ENCODE data around the gene CNEP1R1. TPM values are rescaled to one million over a fixed set of nuclear protein-coding genes. Genes with fewer than 3 reads are reported as not detected.

CNEP1R1 gene, protein sequence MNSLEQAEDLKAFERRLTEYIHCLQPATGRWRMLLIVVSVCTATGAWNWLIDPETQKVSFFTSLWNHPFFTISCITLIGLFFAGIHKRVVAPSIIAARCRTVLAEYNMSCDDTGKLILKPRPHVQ
- 23.4 and 26.1 TPM in 2 replicates for total RNA-seq

DNA sequence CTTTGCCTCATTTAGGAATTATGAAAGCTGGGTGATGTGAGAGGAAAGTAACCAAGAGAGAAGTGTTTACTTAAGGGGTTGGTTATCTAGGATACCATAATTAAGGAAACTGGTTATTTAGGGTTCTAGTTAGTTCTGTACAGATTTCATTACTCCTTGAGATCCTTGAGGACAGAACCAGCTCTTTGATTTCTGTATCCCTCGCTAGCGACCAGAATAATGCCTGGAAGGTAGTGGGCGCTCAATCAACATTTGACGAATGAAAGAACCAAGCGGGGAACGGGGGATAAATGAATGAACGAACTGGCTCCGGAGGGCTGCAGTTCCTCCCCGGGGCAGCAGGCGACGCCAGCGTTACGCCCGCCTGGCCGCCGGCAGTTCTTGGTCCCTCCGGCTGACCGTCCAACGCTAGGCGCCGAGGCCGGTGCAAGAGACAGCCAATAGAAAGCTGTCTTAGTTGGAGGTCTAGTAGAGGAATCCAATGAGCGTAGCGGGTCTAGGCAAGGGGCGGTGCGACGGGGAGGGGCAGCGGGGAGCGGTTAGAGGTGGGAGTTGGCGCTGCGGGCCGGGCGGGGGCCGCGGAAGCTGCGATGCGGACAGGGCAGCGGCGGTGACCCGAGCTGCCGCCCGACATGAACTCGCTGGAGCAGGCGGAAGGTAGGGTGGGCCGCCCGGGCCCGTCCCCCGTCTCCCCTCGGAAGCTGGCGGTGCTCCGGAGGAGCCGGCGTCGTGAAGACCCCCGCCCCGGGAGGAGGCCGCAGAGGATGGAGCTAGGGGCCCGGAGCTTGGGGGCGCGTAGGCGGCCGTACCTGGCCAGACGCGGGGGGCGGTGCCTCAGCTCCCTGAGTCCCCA, at the start of gene CNEP1R1:
CNEP1R1 (plus strand) TSS at position 542 of the 853 bp plus-strand sequence; CDS start at position 633, 91 bp downstream.
- H3K36me3 Mint-ChIP-seq (ENCODE audit: low read depth) = peaks cover 13% of the 10 kb centered on the region
- H3K4me3 Mint-ChIP-seq (ENCODE audit: low read depth) = peak within 1 kb of the TSS; percentile 95
- intact Hi-C loops (cut with micrococcal nuclease) = loop anchor here (1.0 to 10.0 kb wide), 6 partner anchors 40 to 781 kb away; partner anchors contain the start of genes CYLD and HEATR3
- DNase-seq (ENCODE audit: low spot score) = peak; percentile 93
- peaks cover 4% of the 10 kb centered on the region for H3K27me3 Mint-ChIP-seq (ENCODE audit: low read depth)
- H3K27ac Mint-ChIP-seq = peak within 1 kb of the TSS; percentile 84
- H3K4me1 Mint-ChIP-seq (ENCODE audit: low read depth) = peaks cover 18% of the 10 kb centered on the region
- H3K9me3 Mint-ChIP-seq = no peaks in the 10 kb centered on the region

DNA sequence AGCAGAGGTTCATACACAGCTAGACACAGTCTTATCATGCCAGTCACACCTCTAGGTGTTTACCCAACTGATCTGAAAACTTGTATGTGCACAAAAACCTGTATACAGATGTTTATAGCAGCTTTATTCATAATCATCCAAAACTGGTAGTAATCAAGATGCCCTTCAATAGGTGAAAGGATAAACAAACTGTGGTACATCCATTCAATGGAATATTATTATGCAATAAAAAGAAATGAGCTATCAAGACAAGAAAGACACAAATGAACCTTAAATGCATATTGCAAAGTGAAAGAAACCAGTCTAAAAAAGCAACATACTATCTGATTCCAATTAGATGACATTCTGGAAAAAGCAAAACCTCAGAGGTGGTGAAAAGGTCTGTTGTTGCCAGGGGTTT, 47.6 kb upstream of the CNEP1R1 start:
- Mint-ChIP-seq H3K4me1 (ENCODE audit: low read depth) (no peaks in the 10 kb centered on the region), H3K27me3 (ENCODE audit: low read depth) (no peaks in the 10 kb centered on the region), H3K9me3 (no peaks in the 10 kb centered on the region), H3K36me3 (ENCODE audit: low read depth) (no peaks in the 10 kb centered on the region), H3K4me3 (ENCODE audit: low read depth) (no peak overlapping the region), H3K27ac (no peak overlapping the region)
- intact Hi-C loops (cut with micrococcal nuclease) = no loop called here
- DNase-seq (ENCODE audit: low spot score) = no peak

DNA sequence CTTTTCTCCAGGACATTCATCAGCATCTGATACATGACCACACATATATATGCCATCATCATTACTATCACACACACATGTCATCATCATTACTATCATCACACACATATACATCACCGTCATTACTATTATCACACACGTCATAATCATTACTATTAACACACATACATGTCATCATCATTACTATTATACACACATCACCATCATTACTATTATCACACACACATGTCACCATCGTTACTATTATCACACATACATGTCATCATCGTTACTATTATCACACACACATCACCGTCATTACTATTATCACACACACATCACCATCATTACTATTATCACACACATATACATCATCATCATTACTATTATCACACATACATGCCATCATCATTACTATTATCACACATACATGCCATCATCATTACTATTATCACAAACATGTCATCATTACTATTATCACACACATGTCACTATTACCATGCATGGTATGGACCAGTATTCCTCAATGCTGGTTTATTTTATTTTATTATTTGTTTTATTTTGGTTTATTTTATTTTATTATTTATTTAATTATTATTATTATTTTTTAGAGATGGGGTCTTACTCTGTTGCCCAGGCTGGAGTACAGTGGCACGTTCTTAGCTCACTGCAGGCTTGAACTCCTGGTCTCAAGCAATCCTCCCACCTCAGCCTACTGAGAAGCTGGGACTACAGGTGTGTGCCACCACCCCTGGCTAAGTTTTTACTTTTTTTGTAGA, 46.3 kb upstream of the CNEP1R1 start:
- H3K36me3 Mint-ChIP-seq (ENCODE audit: low read depth) = no peaks in the 10 kb centered on the region
- DNase-seq (ENCODE audit: low spot score) = no peak
- no peaks in the 10 kb centered on the region for H3K27me3 Mint-ChIP-seq (ENCODE audit: low read depth)
- no peak overlapping the region for H3K27ac Mint-ChIP-seq
- no peaks in the 10 kb centered on the region for H3K9me3 Mint-ChIP-seq
- H3K4me3 Mint-ChIP-seq (ENCODE audit: low read depth) = no peak overlapping the region
- H3K4me1 Mint-ChIP-seq (ENCODE audit: low read depth) = no peaks in the 10 kb centered on the region
- intact Hi-C loops (cut with micrococcal nuclease) = no loop called here

DNA sequence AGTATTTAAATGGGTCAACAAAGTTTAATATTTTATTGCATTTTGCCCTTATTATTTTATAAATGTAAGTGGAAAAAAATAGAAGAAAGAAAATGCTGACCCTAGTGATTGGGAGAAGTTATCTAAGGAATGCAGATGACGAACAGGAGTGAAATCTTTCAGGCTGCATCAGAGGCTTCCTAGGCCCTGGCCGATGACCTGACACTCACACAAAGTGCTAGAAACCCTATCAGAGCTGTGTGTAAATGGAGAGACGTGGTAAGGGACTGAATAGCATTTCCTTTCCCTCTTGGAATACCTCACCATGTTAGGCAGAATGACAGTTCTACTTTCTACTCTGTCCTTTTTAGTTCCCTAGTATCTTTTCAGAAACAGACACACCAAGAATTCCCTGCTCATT, 44.9 kb upstream of the CNEP1R1 start:
- Mint-ChIP-seq H3K27me3 (ENCODE audit: low read depth) (no peaks in the 10 kb centered on the region), H3K4me3 (ENCODE audit: low read depth) (no peak overlapping the region), H3K36me3 (ENCODE audit: low read depth) (no peaks in the 10 kb centered on the region), H3K9me3 (no peaks in the 10 kb centered on the region), H3K4me1 (ENCODE audit: low read depth) (no peaks in the 10 kb centered on the region), H3K27ac (no peak overlapping the region)
- no peak for DNase-seq (ENCODE audit: low spot score)
- intact Hi-C loops (cut with micrococcal nuclease) = no loop called here

DNA sequence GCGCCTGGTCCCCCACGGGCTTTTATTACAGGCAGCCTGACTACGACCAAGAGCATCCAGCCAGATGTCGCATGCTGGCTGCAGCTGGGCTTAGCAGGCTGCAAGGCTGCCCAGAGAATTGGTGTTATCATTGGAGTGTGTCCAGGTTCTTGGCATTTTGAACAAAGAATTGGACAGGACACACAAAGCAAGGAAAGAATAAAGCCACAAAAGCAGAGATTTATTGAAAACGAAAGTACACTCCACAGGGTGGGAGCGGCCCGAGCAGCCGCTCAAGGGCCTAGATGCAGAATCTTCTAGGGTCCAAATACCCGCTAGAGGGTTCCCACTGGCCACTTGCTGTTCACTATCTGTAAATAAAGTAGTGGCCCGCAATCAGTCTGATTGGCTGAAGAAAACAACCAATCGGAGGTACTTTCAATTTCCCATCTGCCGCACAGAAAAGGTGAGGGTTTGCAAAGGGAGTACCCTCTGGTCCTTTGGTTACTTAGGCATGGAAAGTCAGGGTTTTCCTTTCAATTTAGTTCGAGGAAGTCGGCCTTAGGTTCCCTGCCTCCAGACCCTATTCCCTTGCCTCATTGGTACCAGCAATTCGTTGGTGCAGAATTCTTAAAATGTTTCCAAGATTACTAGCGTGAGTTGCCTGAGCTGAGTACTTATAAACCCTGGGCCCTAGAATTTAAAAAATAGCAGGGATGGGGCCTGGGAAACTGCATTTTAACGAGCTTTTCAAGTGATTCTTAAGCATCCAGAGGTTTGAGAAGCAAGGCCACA, 38.5 kb upstream of the CNEP1R1 start:
- no peak overlapping the region for H3K27ac Mint-ChIP-seq
- H3K36me3 Mint-ChIP-seq (ENCODE audit: low read depth) = no peaks in the 10 kb centered on the region
- no peak for DNase-seq (ENCODE audit: low spot score)
- no peaks in the 10 kb centered on the region for H3K9me3 Mint-ChIP-seq
- H3K4me1 Mint-ChIP-seq (ENCODE audit: low read depth) = peaks cover 12% of the 10 kb centered on the region
- H3K27me3 Mint-ChIP-seq (ENCODE audit: low read depth) = no peaks in the 10 kb centered on the region
- no peak overlapping the region for H3K4me3 Mint-ChIP-seq (ENCODE audit: low read depth)
- intact Hi-C loops (cut with micrococcal nuclease) = no loop called here

DNA sequence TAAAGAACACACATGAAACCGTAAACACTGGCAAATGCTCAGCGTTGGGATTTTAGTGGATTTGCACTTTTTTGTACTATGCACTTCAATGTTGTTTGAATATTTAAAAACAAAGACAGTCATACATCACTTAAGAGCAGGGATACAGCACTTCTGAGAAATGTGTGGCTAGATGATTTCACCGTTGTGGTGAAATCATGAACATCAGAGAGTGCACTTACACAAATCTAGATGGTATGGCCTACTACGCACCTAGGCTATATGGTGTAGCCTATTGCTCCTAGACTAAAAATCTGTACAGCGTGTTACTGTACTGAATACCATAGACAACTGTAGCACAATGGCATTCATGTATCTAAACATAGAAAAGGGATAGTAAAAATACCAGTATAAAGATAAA, 37.6 kb upstream of the CNEP1R1 start:
- H3K9me3 Mint-ChIP-seq = no peaks in the 10 kb centered on the region
- H3K27me3 Mint-ChIP-seq (ENCODE audit: low read depth) = no peaks in the 10 kb centered on the region
- no peak overlapping the region for H3K27ac Mint-ChIP-seq
- H3K4me3 Mint-ChIP-seq (ENCODE audit: low read depth) = no peak overlapping the region
- no peaks in the 10 kb centered on the region for H3K36me3 Mint-ChIP-seq (ENCODE audit: low read depth)
- peaks cover 12% of the 10 kb centered on the region for H3K4me1 Mint-ChIP-seq (ENCODE audit: low read depth)
- intact Hi-C loops (cut with micrococcal nuclease) = no loop called here
- DNase-seq (ENCODE audit: low spot score) = no peak

DNA sequence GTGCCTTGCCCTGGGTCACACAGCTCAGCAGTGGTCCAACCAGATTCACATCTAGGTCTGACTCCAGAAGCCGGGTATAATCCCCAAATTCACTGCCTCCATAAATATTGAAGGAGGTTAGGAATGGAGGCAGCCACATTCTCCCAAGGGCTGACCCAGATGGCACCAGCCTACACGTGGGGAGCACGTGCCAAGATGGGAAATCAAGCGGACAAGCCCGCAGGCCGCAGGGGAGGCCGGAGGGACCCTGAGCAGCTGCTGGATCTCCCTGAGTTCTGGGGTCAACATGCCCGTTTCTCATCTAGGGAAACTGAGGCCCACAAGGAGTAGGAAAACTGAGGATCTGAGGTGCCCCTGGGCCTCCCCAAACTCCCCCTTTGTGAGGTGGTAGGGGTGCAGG, 32.2 kb upstream of the CNEP1R1 start:
- Mint-ChIP-seq H3K4me3 (ENCODE audit: low read depth) (no peak overlapping the region), H3K27ac (no peak overlapping the region), H3K36me3 (ENCODE audit: low read depth) (no peaks in the 10 kb centered on the region), H3K9me3 (no peaks in the 10 kb centered on the region), H3K4me1 (ENCODE audit: low read depth) (peaks cover 11% of the 10 kb centered on the region), H3K27me3 (ENCODE audit: low read depth) (peaks cover 9% of the 10 kb centered on the region)
- DNase-seq (ENCODE audit: low spot score) = no peak
- intact Hi-C loops (cut with micrococcal nuclease) = no loop called here

DNA sequence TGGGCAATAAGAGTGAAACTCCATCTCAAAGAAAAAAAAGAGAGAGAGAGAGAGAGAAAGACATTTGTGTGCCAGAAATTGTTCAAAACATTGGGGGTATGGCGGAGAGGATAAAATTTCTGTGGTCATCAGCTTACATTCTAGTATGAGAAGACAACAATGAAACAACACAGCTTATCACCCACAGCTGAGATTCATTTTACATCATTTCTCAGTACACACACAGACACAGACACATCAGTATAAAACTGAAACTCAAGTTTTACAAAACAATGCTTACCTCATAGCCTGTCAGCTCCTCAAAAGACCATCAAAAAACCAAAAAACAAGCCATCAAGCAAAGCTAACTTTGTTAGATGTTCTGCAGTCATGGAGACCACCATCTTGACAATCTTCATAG, 31.4 kb upstream of the CNEP1R1 start:
- no peaks in the 10 kb centered on the region for H3K36me3 Mint-ChIP-seq (ENCODE audit: low read depth)
- no peak for DNase-seq (ENCODE audit: low spot score)
- peak overlapping the region; percentile 20 for H3K27ac Mint-ChIP-seq
- intact Hi-C loops (cut with micrococcal nuclease) = no loop called here
- H3K27me3 Mint-ChIP-seq (ENCODE audit: low read depth) = peaks cover 12% of the 10 kb centered on the region
- H3K9me3 Mint-ChIP-seq = no peaks in the 10 kb centered on the region
- H3K4me1 Mint-ChIP-seq (ENCODE audit: low read depth) = peaks cover 8% of the 10 kb centered on the region
- no peak overlapping the region for H3K4me3 Mint-ChIP-seq (ENCODE audit: low read depth)

DNA sequence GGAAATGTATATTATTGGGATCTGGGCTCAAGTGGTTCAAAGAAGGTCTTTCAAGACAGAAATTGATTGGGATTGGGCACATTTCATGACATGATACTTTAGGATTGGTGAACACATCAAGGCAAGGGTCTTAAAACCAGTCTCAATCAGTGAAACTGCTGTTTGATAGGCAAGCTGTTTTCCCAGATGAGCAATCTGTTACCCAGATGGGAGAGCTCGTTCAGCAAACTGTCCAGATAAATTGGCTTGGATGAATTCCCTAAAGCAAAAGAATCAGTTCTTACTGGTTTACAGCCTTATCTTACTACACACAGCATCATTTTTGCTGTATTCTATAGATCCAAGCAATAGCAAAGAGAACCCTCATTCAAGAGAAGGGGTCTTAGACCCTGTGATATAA, 31.0 kb upstream of the CNEP1R1 start:
- H3K27ac Mint-ChIP-seq = no peak overlapping the region
- H3K27me3 Mint-ChIP-seq (ENCODE audit: low read depth) = peaks cover 12% of the 10 kb centered on the region
- H3K36me3 Mint-ChIP-seq (ENCODE audit: low read depth) = no peaks in the 10 kb centered on the region
- no peak for DNase-seq (ENCODE audit: low spot score)
- no peak overlapping the region for H3K4me3 Mint-ChIP-seq (ENCODE audit: low read depth)
- no peaks in the 10 kb centered on the region for H3K9me3 Mint-ChIP-seq
- intact Hi-C loops (cut with micrococcal nuclease) = no loop called here
- H3K4me1 Mint-ChIP-seq (ENCODE audit: low read depth) = peaks cover 6% of the 10 kb centered on the region

DNA sequence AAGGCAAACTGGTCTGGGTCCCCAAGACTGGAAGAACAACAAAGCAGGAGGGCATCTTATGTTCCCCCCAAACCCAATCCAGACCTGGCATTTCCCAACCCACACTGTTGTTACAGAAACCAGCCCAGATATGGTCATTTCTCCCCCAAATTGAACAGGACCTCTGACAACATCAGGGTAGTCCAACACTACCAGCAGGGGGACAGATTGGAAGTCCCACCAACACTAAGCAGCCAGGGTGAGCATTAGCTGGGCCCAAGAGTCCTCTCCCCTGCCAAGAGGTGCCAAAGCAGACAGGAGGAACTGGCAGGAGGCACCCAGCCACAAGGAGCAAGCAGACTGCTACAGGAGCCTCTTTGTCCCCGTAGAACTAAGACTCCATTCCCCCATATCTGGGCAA, 29.3 kb upstream of the CNEP1R1 start:
- H3K4me1 Mint-ChIP-seq (ENCODE audit: low read depth) = peaks cover 5% of the 10 kb centered on the region
- no peak overlapping the region for H3K27ac Mint-ChIP-seq
- intact Hi-C loops (cut with micrococcal nuclease) = no loop called here
- no peaks in the 10 kb centered on the region for H3K36me3 Mint-ChIP-seq (ENCODE audit: low read depth)
- no peak for DNase-seq (ENCODE audit: low spot score)
- peaks cover 15% of the 10 kb centered on the region for H3K27me3 Mint-ChIP-seq (ENCODE audit: low read depth)
- H3K4me3 Mint-ChIP-seq (ENCODE audit: low read depth) = no peak overlapping the region
- H3K9me3 Mint-ChIP-seq = no peaks in the 10 kb centered on the region

DNA sequence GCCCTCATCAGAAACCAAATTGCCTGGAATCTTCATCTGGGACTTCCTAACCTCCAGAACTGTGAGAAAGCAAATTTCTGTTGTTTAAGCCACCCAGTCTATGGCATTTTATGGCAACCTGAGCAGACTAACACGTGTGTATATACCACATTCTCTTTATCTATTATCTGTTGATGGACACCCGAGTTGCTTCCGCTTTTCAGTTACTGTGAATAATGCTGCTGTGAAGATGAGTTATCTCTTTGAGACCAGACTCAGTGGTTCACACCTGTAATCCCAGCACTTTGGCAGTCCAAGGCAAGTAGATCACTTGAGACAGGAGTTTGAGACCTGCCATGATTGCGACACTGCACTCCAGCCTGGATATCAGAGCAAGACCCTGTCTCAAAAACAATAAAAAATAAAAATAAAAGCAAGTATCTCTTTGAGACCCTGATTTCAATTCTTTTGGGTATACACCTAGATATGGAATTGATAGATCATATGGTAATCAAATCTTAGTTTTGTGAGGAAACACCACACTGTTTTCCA, 27.2 kb upstream of the CNEP1R1 start:
- H3K27ac Mint-ChIP-seq = no peak overlapping the region
- peaks cover 5% of the 10 kb centered on the region for H3K4me1 Mint-ChIP-seq (ENCODE audit: low read depth)
- no peak for DNase-seq (ENCODE audit: low spot score)
- no peaks in the 10 kb centered on the region for H3K36me3 Mint-ChIP-seq (ENCODE audit: low read depth)
- intact Hi-C loops (cut with micrococcal nuclease) = no loop called here
- H3K4me3 Mint-ChIP-seq (ENCODE audit: low read depth) = no peak overlapping the region
- H3K27me3 Mint-ChIP-seq (ENCODE audit: low read depth) = peaks cover 21% of the 10 kb centered on the region
- H3K9me3 Mint-ChIP-seq = no peaks in the 10 kb centered on the region

DNA sequence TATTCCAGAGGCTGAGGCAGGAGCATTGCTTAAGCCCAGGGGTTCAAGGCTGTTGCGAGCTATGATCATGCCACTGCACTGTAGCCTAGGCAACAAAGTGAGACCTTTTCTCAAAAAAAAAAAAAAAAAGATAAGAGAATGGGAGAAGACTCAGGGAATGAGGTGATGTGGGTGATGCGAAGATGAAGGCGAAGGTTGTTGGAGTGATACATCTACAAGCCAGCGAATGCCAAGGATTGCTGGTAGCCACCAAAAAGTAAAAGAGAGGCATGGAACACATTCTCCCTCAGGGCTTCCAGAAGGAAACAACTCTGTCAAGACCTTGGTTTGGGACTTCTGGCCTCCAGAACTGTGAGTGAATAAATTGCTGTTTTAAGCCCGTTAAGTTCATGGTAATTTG, 26.0 kb upstream of the CNEP1R1 start:
- intact Hi-C loops (cut with micrococcal nuclease) = no loop called here
- H3K27ac Mint-ChIP-seq = no peak overlapping the region
- peaks cover 22% of the 10 kb centered on the region for H3K27me3 Mint-ChIP-seq (ENCODE audit: low read depth)
- DNase-seq (ENCODE audit: low spot score) = no peak
- no peaks in the 10 kb centered on the region for H3K36me3 Mint-ChIP-seq (ENCODE audit: low read depth)
- no peaks in the 10 kb centered on the region for H3K4me1 Mint-ChIP-seq (ENCODE audit: low read depth)
- no peaks in the 10 kb centered on the region for H3K9me3 Mint-ChIP-seq
- no peak overlapping the region for H3K4me3 Mint-ChIP-seq (ENCODE audit: low read depth)

All from activated T-helper 2 cell treated with anti-CD3 and anti-CD28 coated beads, Interferon-gamma antibody, Interleukin-2, Interleukin-4, amounts not matched to agents 10 μg/mL and 5 μg/mL and 100 μg/mL, durations not matched to agents 14 hours and 24 hours and 36 hours (primary cell).